Natural killer cell (primary cell): ENCODE results near the gene ALOXE3. TPM values are rescaled to one million over a fixed set of nuclear protein-coding genes. Genes with fewer than 3 reads are reported as not detected.

Experiments
- ATAC-seq, 3 donors: fragments of 150-1000 bp in 2 of 3; fragments of 200-7000 bp in 1 of 3; cut with Tn5 transposase; 1 replicate in 1 of 3; 2 replicates in 2 of 3; pipeline ENCODE4 v1.10.0; 2021; ENCODE audit warnings: mild to moderate bottlenecking in 2 of 3, moderate library complexity in 2 of 3
- DNase-seq, 2 donors: peaks; one replicate each; pipeline versions ENCODE4 v3.0.0 to v3.0.0-alpha.2; 2013 to 2021; ENCODE audit warnings: mixed read lengths in 1 of 2
- H3K27ac ChIP-seq: one replicate; pipeline ENCODE4 v1.5.1; 2013; ENCODE audit warnings: mild to moderate bottlenecking, low read length
- H3K27me3 ChIP-seq: one replicate; pipeline ENCODE4 v1.6.1; 2013; ENCODE audit warnings: low read length; ENCODE audit not compliant: control insufficient read depth, insufficient read depth
- H3K36me3 ChIP-seq: one replicate; pipeline ENCODE4 v1.6.1; 2013; ENCODE audit warnings: low read length; ENCODE audit not compliant: control insufficient read depth, insufficient read depth
- H3K4me1 ChIP-seq: one replicate; pipeline ENCODE4 v1.6.1; 2013; ENCODE audit warnings: low read length; ENCODE audit not compliant: control insufficient read depth, insufficient read depth
- H3K4me3 ChIP-seq: one replicate; pipeline ENCODE4 v1.5.1; 2013; ENCODE audit warnings: low read length
- H3K9me3 ChIP-seq: one replicate; pipeline ENCODE4 v1.6.1; 2013; ENCODE audit warnings: low read length; ENCODE audit not compliant: control insufficient read depth, insufficient read depth
- H3K27ac Mint-ChIP-seq, 2 donors: one replicate each; pipeline ENCODE4 v1.8.0; 2022; ENCODE audit warnings: mild to moderate bottlenecking in 2 of 2, mixed read lengths in 2 of 2, moderate library complexity in 1 of 2
- H3K27me3 Mint-ChIP-seq, 2 donors: one replicate each; pipeline ENCODE4 v1.8.0; 2022; ENCODE audit warnings: low read depth in 2 of 2, mixed read lengths in 2 of 2
- H3K36me3 Mint-ChIP-seq: one replicate; pipeline ENCODE4 v1.8.0; 2022; ENCODE audit warnings: mixed read lengths
- H3K4me1 Mint-ChIP-seq, 2 donors: one replicate each; pipeline ENCODE4 v1.8.0; 2022; ENCODE audit warnings: mixed read lengths in 2 of 2
- H3K4me3 Mint-ChIP-seq: one replicate; pipeline ENCODE4 v1.8.0; 2022; ENCODE audit warnings: mild to moderate bottlenecking, moderate library complexity, mixed read lengths
- H3K9me3 Mint-ChIP-seq, 2 donors: one replicate each; pipeline ENCODE4 v1.8.0; 2022; ENCODE audit warnings: mixed read lengths in 2 of 2
- CTCF ChIP-seq: fragments of 200-600 bp; IDR thresholded peaks from one replicate; pipeline ENCODE4 v1.8.0; 2022; ENCODE audit warnings: antibody characterized with exemption
- WGBS: methylation state at CpG from one replicate; pipeline ENCODE4 v1.1.7; 2013; ENCODE audit warnings: missing lambda C conversion rate; ENCODE audit not compliant: insufficient coverage; 5-methylcytosine and 5-hydroxymethylcytosine counted together
- intact Hi-C: fragments of 100-400 bp; cut with micrococcal nuclease; formaldehyde crosslinking; loops from one replicate; pipeline ENCODE4 v1.14.2; 2022
- total RNA-seq, 4 donors: library from RNA; stranded (reverse); fragments of 120-200 nt in 1 of 4; gene quantifications; one replicate each; pipeline versions ENCODE4 v1.2.3 to v1.2.4, GENCODE V29; 2013 to 2022

Gene ALOXE3
- total RNA-seq, 3 donors from 2014 or later (not counting 1 experiment from before 2014, with no cell fraction given): not detected

- H3K36me3 ChIP-seq: peaks cover 54% of the 10 kb centered on the region
- no peaks in the 10 kb centered on the region for H3K9me3 Mint-ChIP-seq
- no peak overlapping the region for H3K27ac Mint-ChIP-seq
- no peaks in the 10 kb centered on the region for H3K27me3 ChIP-seq
- ATAC-seq (no peak), DNase-seq (peak in 1 of 2 donors; percentile 31)
- TF ChIP-seq CTCF: no peak
- peak overlapping the region; percentile 74 for H3K4me3 Mint-ChIP-seq
- no peaks in the 10 kb centered on the region for H3K36me3 Mint-ChIP-seq
- no peaks in the 10 kb centered on the region for H3K9me3 ChIP-seq
- H3K27ac ChIP-seq: no peak overlapping the region
- no peaks in the 10 kb centered on the region for H3K27me3 Mint-ChIP-seq
- no peak overlapping the region for H3K4me3 ChIP-seq
- H3K4me1 ChIP-seq: peaks cover 28% of the 10 kb centered on the region
- intact Hi-C loops: no loop called here
- H3K4me1 Mint-ChIP-seq: peaks cover 0 to 20% of the 10 kb centered on the region in 2 donors
- WGBS: 97% methylated on average over 23 of the region's 23 CpGs
Measured at GRCh38 chr17:8142158-8142886, 24.0 kb upstream of the ALOXE3 start.

- ATAC-seq: no peak
- Histone ChIP-seq H3K27ac (no peak overlapping the region), H3K4me1 (peaks cover 28% of the 10 kb centered on the region), H3K4me3 (no peak overlapping the region), H3K36me3 (peaks cover 48% of the 10 kb centered on the region), H3K27me3 (no peaks in the 10 kb centered on the region), H3K9me3 (no peaks in the 10 kb centered on the region)
- H3K36me3 Mint-ChIP-seq: no peaks in the 10 kb centered on the region
- DNase-seq: peak in 1 of 2 donors; percentile 24
- H3K4me3 Mint-ChIP-seq: peak overlapping the region; percentile 74
- no peaks in the 10 kb centered on the region for H3K27me3 Mint-ChIP-seq
- intact Hi-C loops: no loop called here
- peaks cover 0 to 16% of the 10 kb centered on the region in 2 donors for H3K4me1 Mint-ChIP-seq
- no peak overlapping the region for H3K27ac Mint-ChIP-seq
- H3K9me3 Mint-ChIP-seq: no peaks in the 10 kb centered on the region
- TF ChIP-seq CTCF: no peak
- WGBS: 94% methylated on average over 11 of the region's 11 CpGs
Measured at GRCh38 chr17:8141741-8142140, 23.4 kb upstream of the ALOXE3 start.

GRCh38 chr17:8141045-8141444, 22.7 kb upstream of the ALOXE3 start:
- Histone ChIP-seq H3K27ac (no peak overlapping the region), H3K36me3 (peaks cover 41% of the 10 kb centered on the region), H3K4me1 (peaks cover 28% of the 10 kb centered on the region), H3K9me3 (no peaks in the 10 kb centered on the region), H3K27me3 (no peaks in the 10 kb centered on the region), H3K4me3 (no peak overlapping the region)
- no peak for TF ChIP-seq CTCF
- no peak for ATAC-seq
- Mint-ChIP-seq H3K9me3 (no peaks in the 10 kb centered on the region), H3K27me3 (no peaks in the 10 kb centered on the region), H3K27ac (no peak overlapping the region), H3K36me3 (no peaks in the 10 kb centered on the region), H3K4me1 (peaks cover 0 to 9% of the 10 kb centered on the region in 2 donors), H3K4me3 (peak overlapping the region; percentile 74)
- DNase-seq: peak; percentile 20 to 28
- WGBS: 97% methylated on average over 7 of the region's 7 CpGs
- intact Hi-C loops: no loop called here
